Keratinocyte (primary cell): ENCODE data around the gene RNF19B. TPM values are rescaled to one million over a fixed set of nuclear protein-coding genes. Genes with fewer than 3 reads are reported as not detected.
A peak's percentile ranks its signal among the peaks of the same experiment; 100 is the strongest.

Experiments
- DNase-seq: peaks from one replicate; pipeline ENCODE4 v3.0.0-alpha.2; 2011; ENCODE audit warnings: low read depth, missing footprints, low spot score
- FAIRE-seq: peaks from 2 replicates; lab custom pipeline; 2011; peaks lifted over from hg19 to GRCh38; lab: Jason Lieb, UNC
- H2AFZ ChIP-seq: 2 replicates; pipeline ENCODE4 v1.6.0; 2012; ENCODE audit warnings: low read length, control low read depth, inconsistent platforms; ENCODE audit not compliant: control insufficient read depth
- H3K27ac ChIP-seq: 2 replicates; pipeline ENCODE4 v1.5.1; 2011; ENCODE audit warnings: low read length; ENCODE audit not compliant: control insufficient read depth, insufficient read depth
- H3K27me3 ChIP-seq: 3 replicates; pipeline ENCODE4 v1.6.0; 2011; ENCODE audit warnings: low read length; ENCODE audit not compliant: control insufficient read depth, insufficient read depth; ENCODE audit errors: extremely low read depth
- H3K36me3 ChIP-seq, 2 experiments: 2 replicates in 1 of 2; 3 replicates in 1 of 2; pipeline ENCODE4 v1.5.1; 2011; ENCODE audit warnings: low read length in 2 of 2, mild to moderate bottlenecking in 1 of 2; ENCODE audit not compliant: control insufficient read depth in 2 of 2, insufficient read depth in 2 of 2; ENCODE audit errors: extremely low read depth in 1 of 2
- H3K4me1 ChIP-seq: 3 replicates; pipeline ENCODE4 v1.5.1; 2011; ENCODE audit warnings: low read length; ENCODE audit not compliant: control insufficient read depth, insufficient read depth; ENCODE audit errors: extremely low read depth
- H3K4me2 ChIP-seq: 3 replicates; pipeline ENCODE4 v1.6.0; 2011; ENCODE audit warnings: low read depth, low read length; ENCODE audit not compliant: control insufficient read depth, insufficient read depth; ENCODE audit errors: extremely low read depth
- H3K4me3 ChIP-seq, 3 experiments: fragments of 200-600 bp in 1 of 3; sonication (generic) in 1 of 3; 2 replicates in 2 of 3; 3 replicates in 1 of 3; pipeline ENCODE4 v1.5.1; 2011 to 2016; ENCODE audit warnings: low read length in 3 of 3, mild to moderate bottlenecking in 3 of 3, control low read depth in 2 of 3, inconsistent platforms in 1 of 3, low read depth in 1 of 3, mixed read lengths in 1 of 3, mixed run types in 1 of 3, moderate library complexity in 1 of 3; ENCODE audit not compliant: control insufficient read depth in 2 of 3, insufficient read depth in 2 of 3; ENCODE audit errors: extremely low read depth in 1 of 3
- H3K79me2 ChIP-seq: 2 replicates; pipeline ENCODE4 v1.6.0; 2012; ENCODE audit warnings: low read length; ENCODE audit not compliant: control insufficient read depth, insufficient read depth
- H3K9ac ChIP-seq: 3 replicates; pipeline ENCODE4 v1.6.0; 2011; ENCODE audit warnings: low read length; ENCODE audit not compliant: control insufficient read depth, insufficient read depth; ENCODE audit errors: extremely low read depth
- H3K9me1 ChIP-seq: 3 replicates; pipeline ENCODE4 v1.6.0; 2011; ENCODE audit warnings: low read length; ENCODE audit not compliant: control insufficient read depth, insufficient read depth; ENCODE audit errors: extremely low read depth
- H3K9me3 ChIP-seq: 2 replicates; pipeline ENCODE4 v1.5.1; 2012; ENCODE audit warnings: low read depth, low read length; ENCODE audit not compliant: control insufficient read depth
- H4K20me1 ChIP-seq: 3 replicates; pipeline ENCODE4 v1.6.0; 2011; ENCODE audit warnings: low read length; ENCODE audit not compliant: control insufficient read depth, insufficient read depth; ENCODE audit errors: extremely low read depth
- EZH2 ChIP-seq: IDR thresholded peaks from one replicate; pipeline ENCODE4 v1.6.1; 2012; ENCODE audit warnings: inconsistent platforms, mild to moderate bottlenecking, low read length, moderate library complexity
- dilution Hi-C: fragments of 300-500 bp; cut with MboI; formaldehyde crosslinking; loops from one replicate; pipeline ENCODE4 v1.7.0; 2020; ENCODE audit warnings: low sequenced_read_pairs; ENCODE audit not compliant: extremely low pct_ligation_motif_present
- polyA minus RNA-seq, 3 experiments: library from RNA; depleted of rRNA, polyadenylated mRNA; stranded (reverse); fragments of >200 nt; gene quantifications; 1 replicate in 1 of 3; 2 replicates in 1 of 3; 3 replicates in 1 of 3; pipeline ENCODE4 v1.2.3, GENCODE V29; 2011
- polyA plus RNA-seq, 5 experiments: library from polyadenylated mRNA; depleted of rRNA in 3 of 5; stranded (reverse) in 3 of 5; stranded (forward) in 1 of 5; unstranded in 1 of 5; fragments of >200 nt; gene quantifications; 1 replicate in 1 of 5; 2 replicates in 3 of 5; 3 replicates in 1 of 5; pipeline versions ENCODE4 v1.2.1 to v1.2.3, GENCODE V29; 2011 to 2012; ENCODE audit warnings: missing spikeins in 2 of 5, low read depth in 1 of 5, low replicate concordance in 1 of 5
- TF ChIP-seq, protein P1 (sequence below), 3 experiments: IDR thresholded peaks in 1 of 3; conservative IDR thresholded peaks in 1 of 3; optimal IDR thresholded peaks in 1 of 3; 2 replicates in 2 of 3; 3 replicates in 1 of 3; pipeline versions ENCODE3 to v1.5.1; 2011; ENCODE audit warnings: low read length in 3 of 3, mild to moderate bottlenecking in 3 of 3, moderate library complexity in 2 of 3, control low read depth in 1 of 3, inconsistent platforms in 1 of 3; ENCODE audit not compliant: insufficient read depth in 2 of 3; ENCODE audit errors: extremely low read depth in 1 of 3

The RNF19B gene
- polyA plus RNA-seq (31.8 to 48.3 TPM (median 33.5 TPM) in 3 replicates), polyA minus RNA-seq (31.8 to 54.8 TPM (median 49.1 TPM) in 3 replicates)
- 18.9 TPM for polyA plus RNA-seq (2011; ENCODE audit: low read depth)
- polyA plus RNA-seq (2011; cell fraction: cytosol; rRNA removed): 31.1 and 31.5 TPM in 2 replicates
- polyA plus RNA-seq (2011; cell fraction: nucleus; rRNA removed): 26.6 and 29.0 TPM in 2 replicates
- 31.3 and 36.7 TPM in 2 replicates for polyA plus RNA-seq (2012; ENCODE audit: low replicate concordance)
- 45.1 TPM for polyA minus RNA-seq (2011; cell fraction: cytosol; rRNA and poly(A)+ RNA removed)
- 20.4 and 24.8 TPM in 2 replicates for polyA minus RNA-seq (2011; cell fraction: nucleus; rRNA and poly(A)+ RNA removed)

GRCh38 chr1:32964461-32965250 lies at the start of gene RNF19B:
Gene RNF19B, minus strand, starts transcription at chr1:32964809. Its CDS starts 124 bp downstream, at chr1:32964685.
- Histone ChIP-seq H4K20me1 (peaks cover 17% of the 10 kb centered on the region), H2AFZ (peak within 1 kb of the TSS; percentile 73), H3K4me2 (peak within 1 kb of the TSS; percentile 80), H3K27me3 (no peaks in the 10 kb centered on the region), H3K79me2 (peaks cover 43% of the 10 kb centered on the region), H3K9ac (peak within 1 kb of the TSS; percentile 92), H3K9me1 (peaks cover 3% of the 10 kb centered on the region), H3K4me1 (peaks cover 33% of the 10 kb centered on the region), H3K36me3 (peaks cover 0 to 5% of the 10 kb centered on the region in 2 experiments), H3K4me3 (peak within 1 kb of the TSS; percentile 86 to 100 (median 96)), H3K27ac (peak within 1 kb of the TSS; percentile 86), H3K9me3 (no peaks in the 10 kb centered on the region)
- DNase-seq (peak; percentile 56), FAIRE-seq (no peak)
- dilution Hi-C loops: no loop called here
- TF ChIP-seq EZH2: no peak
- TF ChIP-seq, protein P1, sequence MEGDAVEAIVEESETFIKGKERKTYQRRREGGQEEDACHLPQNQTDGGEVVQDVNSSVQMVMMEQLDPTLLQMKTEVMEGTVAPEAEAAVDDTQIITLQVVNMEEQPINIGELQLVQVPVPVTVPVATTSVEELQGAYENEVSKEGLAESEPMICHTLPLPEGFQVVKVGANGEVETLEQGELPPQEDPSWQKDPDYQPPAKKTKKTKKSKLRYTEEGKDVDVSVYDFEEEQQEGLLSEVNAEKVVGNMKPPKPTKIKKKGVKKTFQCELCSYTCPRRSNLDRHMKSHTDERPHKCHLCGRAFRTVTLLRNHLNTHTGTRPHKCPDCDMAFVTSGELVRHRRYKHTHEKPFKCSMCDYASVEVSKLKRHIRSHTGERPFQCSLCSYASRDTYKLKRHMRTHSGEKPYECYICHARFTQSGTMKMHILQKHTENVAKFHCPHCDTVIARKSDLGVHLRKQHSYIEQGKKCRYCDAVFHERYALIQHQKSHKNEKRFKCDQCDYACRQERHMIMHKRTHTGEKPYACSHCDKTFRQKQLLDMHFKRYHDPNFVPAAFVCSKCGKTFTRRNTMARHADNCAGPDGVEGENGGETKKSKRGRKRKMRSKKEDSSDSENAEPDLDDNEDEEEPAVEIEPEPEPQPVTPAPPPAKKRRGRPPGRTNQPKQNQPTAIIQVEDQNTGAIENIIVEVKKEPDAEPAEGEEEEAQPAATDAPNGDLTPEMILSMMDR (optimal IDR thresholded peaks at IDR 0.05 in 1 of 3, IDR thresholded peaks at IDR 0.05 in 1 of 3, conservative IDR thresholded peaks at IDR 0.05 in 1 of 3; ENCODE audit: extremely low read depth in 1 of 3, insufficient read depth in 2 of 3, low read length in 3 of 3): no peak

GRCh38 chr1:33013791-33014190 lies 49.2 kb upstream of the RNF19B start:
- Histone ChIP-seq H3K4me1 (no peaks in the 10 kb centered on the region), H3K9me1 (peaks cover 2% of the 10 kb centered on the region), H3K9me3 (no peaks in the 10 kb centered on the region), H3K4me3 (no peak overlapping the region), H3K4me2 (no peak overlapping the region), H3K27ac (no peak overlapping the region), H3K9ac (no peak overlapping the region), H3K79me2 (no peaks in the 10 kb centered on the region), H3K27me3 (no peaks in the 10 kb centered on the region), H3K36me3 (peaks cover 40 to 41% of the 10 kb centered on the region in 2 experiments), H2AFZ (no peak overlapping the region), H4K20me1 (no peaks in the 10 kb centered on the region)
- DNase-seq (no peak), FAIRE-seq (no peak)
- TF ChIP-seq EZH2: no peak
- TF ChIP-seq, protein P1 (optimal IDR thresholded peaks at IDR 0.05 in 1 of 3, IDR thresholded peaks at IDR 0.05 in 1 of 3, conservative IDR thresholded peaks at IDR 0.05 in 1 of 3; ENCODE audit: extremely low read depth in 1 of 3, insufficient read depth in 2 of 3, low read length in 3 of 3): no peak
- dilution Hi-C loops: no loop called here
